Upper lobe of left lung (tissue), 4 donors: ENCODE measurements around the gene KCNMB4.

Experiments used
- EP300 ChIP-seq, 4 donors: sonication (generic); formaldehyde crosslinking; IDR thresholded peaks; one replicate each; pipeline ENCODE4 v1.5.1; 2017; ENCODE audit warnings: antibody characterized with exemption in 4 of 4, control low read depth in 2 of 4
- POLR2AphosphoS5 ChIP-seq, 2 donors: sonication (generic); formaldehyde crosslinking; IDR thresholded peaks; one replicate each; pipeline ENCODE4 v1.5.1; 2017; ENCODE audit warnings: antibody characterized with exemption in 2 of 2
- TF ChIP-seq, protein P1 (sequence below), 6 experiments: fragments of 450-650 bp in 4 of 6; fragments of 200-600 bp in 2 of 6; sonication (generic) in 2 of 6; IDR thresholded peaks; one replicate each; pipeline ENCODE4 v1.5.1; 2016 to 2019; ENCODE audit warnings: antibody characterized with exemption in 6 of 6

GRCh38 chr12:70372881-70373280 lies 6.8 kb downstream of the KCNMB4 start:
- TF ChIP-seq, protein P1, sequence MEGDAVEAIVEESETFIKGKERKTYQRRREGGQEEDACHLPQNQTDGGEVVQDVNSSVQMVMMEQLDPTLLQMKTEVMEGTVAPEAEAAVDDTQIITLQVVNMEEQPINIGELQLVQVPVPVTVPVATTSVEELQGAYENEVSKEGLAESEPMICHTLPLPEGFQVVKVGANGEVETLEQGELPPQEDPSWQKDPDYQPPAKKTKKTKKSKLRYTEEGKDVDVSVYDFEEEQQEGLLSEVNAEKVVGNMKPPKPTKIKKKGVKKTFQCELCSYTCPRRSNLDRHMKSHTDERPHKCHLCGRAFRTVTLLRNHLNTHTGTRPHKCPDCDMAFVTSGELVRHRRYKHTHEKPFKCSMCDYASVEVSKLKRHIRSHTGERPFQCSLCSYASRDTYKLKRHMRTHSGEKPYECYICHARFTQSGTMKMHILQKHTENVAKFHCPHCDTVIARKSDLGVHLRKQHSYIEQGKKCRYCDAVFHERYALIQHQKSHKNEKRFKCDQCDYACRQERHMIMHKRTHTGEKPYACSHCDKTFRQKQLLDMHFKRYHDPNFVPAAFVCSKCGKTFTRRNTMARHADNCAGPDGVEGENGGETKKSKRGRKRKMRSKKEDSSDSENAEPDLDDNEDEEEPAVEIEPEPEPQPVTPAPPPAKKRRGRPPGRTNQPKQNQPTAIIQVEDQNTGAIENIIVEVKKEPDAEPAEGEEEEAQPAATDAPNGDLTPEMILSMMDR (IDR thresholded peaks at IDR 0.05): no peak
- TF ChIP-seq POLR2AphosphoS5 (IDR thresholded peaks at IDR 0.05) (no peak), EP300 (IDR thresholded peaks at IDR 0.05) (no peak)
